ENCODE measurements around the gene EZR.

- no peak for TF ChIP-seq REST (IDR thresholded peaks at IDR 0.05; ENCODE audit: insufficient replicate concordance, low read depth)
- no peak for TF ChIP-seq CTCF (IDR thresholded peaks at IDR 0.05; ENCODE audit: insufficient read depth, low read length)
- TF ChIP-seq POLR2AphosphoS5 (IDR thresholded peaks at IDR 0.05; ENCODE audit: low read depth): no peak
Measured at GRCh38 chr6:158739673-158740072, 79.5 kb downstream of the EZR start.

Measured in HL-60 (cell line).